ENCODE data around the gene ISG15. TPM values are rescaled to one million over a fixed set of nuclear protein-coding genes. Genes with fewer than 3 reads are reported as not detected.

ISG15 gene
- total and polyA plus RNA-seq, 9 of the 15 experiments (the other 6 are each of a cell fraction or from before 2014, with no cell fraction given), result 0.40 to 58.3 (median 12.2) TPM

- TF ChIP-seq SLC30A9 (CRISPR knock-in tag; IDR thresholded peaks at IDR 0.05) (no peak), ZNF511 (CRISPR knock-in tag; IDR thresholded peaks at IDR 0.05) (peak; percentile 29; the same call in 1 of the 2 replicates), ETV6 (IDR thresholded peaks at IDR 0.05; ENCODE audit: borderline replicate concordance in 1 of 2, low read depth in 2 of 2, low read length in 1 of 2) (no peak), ETV6 (CRISPR knock-in tag; IDR thresholded peaks at IDR 0.05; ENCODE audit: borderline replicate concordance) (no peak), COPS2 (conservative IDR thresholded peaks at IDR 0.05) (no peak), TEAD2 (tag; IDR thresholded peaks at IDR 0.05) (no peak), ZZZ3 (IDR thresholded peaks at IDR 0.05) (no peak), ETV5 (CRISPR knock-in tag; IDR thresholded peaks at IDR 0.05; ENCODE audit: low read depth) (peak; percentile 70), CREB5 (CRISPR knock-in tag; IDR thresholded peaks at IDR 0.05) (no peak), TAF7 (tag; IDR thresholded peaks at IDR 0.05) (0 out of 2 replicates have a peak, but pooled peaks have one; percentile 10), ZNF277 (CRISPR knock-in tag; IDR thresholded peaks at IDR 0.05; ENCODE audit: borderline replicate concordance) (no peak), ZNF324 (CRISPR knock-in tag; IDR thresholded peaks at IDR 0.05) (no peak), GATAD2B (IDR thresholded peaks at IDR 0.05; ENCODE audit: borderline replicate concordance) (no peak), SIN3A (IDR thresholded peaks at IDR 0.05; ENCODE audit: borderline replicate concordance in 2 of 2, control insufficient read depth in 1 of 2, low read depth in 2 of 2, low read length in 2 of 2) (no peak; a peak in 1 of 4 replicates), BCLAF1 (IDR thresholded peaks at IDR 0.05; ENCODE audit: borderline replicate concordance in 1 of 2, control insufficient read depth in 1 of 2, low read depth in 2 of 2, low read length in 1 of 2) (no peak), ARNT (IDR thresholded peaks at IDR 0.05) (no peak), ZMIZ1 (IDR thresholded peaks at IDR 0.05; ENCODE audit: low read depth in 2 of 2, low read length in 2 of 2) (no peak)
Measured at GRCh38 chr1:1058921-1059493, 45.7 kb downstream of the ISG15 start (continued).
